Keratinocyte (primary cell): Measurements from ENCODE around the gene PDZRN3. TPM values are rescaled to one million over a fixed set of nuclear protein-coding genes. Genes with fewer than 3 reads are reported as not detected.

ENCODE experiments used
- DNase-seq: peaks from one replicate; pipeline ENCODE4 v3.0.0-alpha.2; 2011; ENCODE audit warnings: low read depth, missing footprints, low spot score
- FAIRE-seq: peaks from 2 replicates; lab custom pipeline; 2011; peaks lifted over from hg19 to GRCh38; lab: Jason Lieb, UNC
- H2AFZ ChIP-seq: 2 replicates; pipeline ENCODE4 v1.6.0; 2012; ENCODE audit warnings: low read length, control low read depth, inconsistent platforms; ENCODE audit not compliant: control insufficient read depth
- H3K27ac ChIP-seq: 2 replicates; pipeline ENCODE4 v1.5.1; 2011; ENCODE audit warnings: low read length; ENCODE audit not compliant: control insufficient read depth, insufficient read depth
- H3K27me3 ChIP-seq: 3 replicates; pipeline ENCODE4 v1.6.0; 2011; ENCODE audit warnings: low read length; ENCODE audit not compliant: control insufficient read depth, insufficient read depth; ENCODE audit errors: extremely low read depth
- H3K36me3 ChIP-seq, 2 experiments: 2 replicates in 1 of 2; 3 replicates in 1 of 2; pipeline ENCODE4 v1.5.1; 2011; ENCODE audit warnings: low read length in 2 of 2, mild to moderate bottlenecking in 1 of 2; ENCODE audit not compliant: control insufficient read depth in 2 of 2, insufficient read depth in 2 of 2; ENCODE audit errors: extremely low read depth in 1 of 2
- H3K4me1 ChIP-seq: 3 replicates; pipeline ENCODE4 v1.5.1; 2011; ENCODE audit warnings: low read length; ENCODE audit not compliant: control insufficient read depth, insufficient read depth; ENCODE audit errors: extremely low read depth
- H3K4me2 ChIP-seq: 3 replicates; pipeline ENCODE4 v1.6.0; 2011; ENCODE audit warnings: low read depth, low read length; ENCODE audit not compliant: control insufficient read depth, insufficient read depth; ENCODE audit errors: extremely low read depth
- H3K4me3 ChIP-seq, 3 experiments: fragments of 200-600 bp in 1 of 3; sonication (generic) in 1 of 3; 2 replicates in 2 of 3; 3 replicates in 1 of 3; pipeline ENCODE4 v1.5.1; 2011 to 2016; ENCODE audit warnings: low read length in 3 of 3, mild to moderate bottlenecking in 3 of 3, control low read depth in 2 of 3, inconsistent platforms in 1 of 3, low read depth in 1 of 3, mixed read lengths in 1 of 3, mixed run types in 1 of 3, moderate library complexity in 1 of 3; ENCODE audit not compliant: control insufficient read depth in 2 of 3, insufficient read depth in 2 of 3; ENCODE audit errors: extremely low read depth in 1 of 3
- H3K79me2 ChIP-seq: 2 replicates; pipeline ENCODE4 v1.6.0; 2012; ENCODE audit warnings: low read length; ENCODE audit not compliant: control insufficient read depth, insufficient read depth
- H3K9ac ChIP-seq: 3 replicates; pipeline ENCODE4 v1.6.0; 2011; ENCODE audit warnings: low read length; ENCODE audit not compliant: control insufficient read depth, insufficient read depth; ENCODE audit errors: extremely low read depth
- H3K9me1 ChIP-seq: 3 replicates; pipeline ENCODE4 v1.6.0; 2011; ENCODE audit warnings: low read length; ENCODE audit not compliant: control insufficient read depth, insufficient read depth; ENCODE audit errors: extremely low read depth
- H3K9me3 ChIP-seq: 2 replicates; pipeline ENCODE4 v1.5.1; 2012; ENCODE audit warnings: low read depth, low read length; ENCODE audit not compliant: control insufficient read depth
- H4K20me1 ChIP-seq: 3 replicates; pipeline ENCODE4 v1.6.0; 2011; ENCODE audit warnings: low read length; ENCODE audit not compliant: control insufficient read depth, insufficient read depth; ENCODE audit errors: extremely low read depth
- CTCF ChIP-seq, 3 experiments: IDR thresholded peaks in 1 of 3; conservative IDR thresholded peaks in 1 of 3; optimal IDR thresholded peaks in 1 of 3; 2 replicates in 2 of 3; 3 replicates in 1 of 3; pipeline versions ENCODE3 to v1.5.1; 2011; ENCODE audit warnings: low read length in 3 of 3, mild to moderate bottlenecking in 3 of 3, moderate library complexity in 2 of 3, control low read depth in 1 of 3, inconsistent platforms in 1 of 3; ENCODE audit not compliant: insufficient read depth in 2 of 3; ENCODE audit errors: extremely low read depth in 1 of 3
- EZH2 ChIP-seq: IDR thresholded peaks from one replicate; pipeline ENCODE4 v1.6.1; 2012; ENCODE audit warnings: inconsistent platforms, mild to moderate bottlenecking, low read length, moderate library complexity
- dilution Hi-C: fragments of 300-500 bp; cut with MboI; formaldehyde crosslinking; loops from one replicate; pipeline ENCODE4 v1.7.0; 2020; ENCODE audit warnings: low sequenced_read_pairs; ENCODE audit not compliant: extremely low pct_ligation_motif_present
- polyA plus RNA-seq, 5 experiments: library from polyadenylated mRNA; depleted of rRNA in 3 of 5; stranded (reverse) in 3 of 5; stranded (forward) in 1 of 5; unstranded in 1 of 5; fragments of >200 nt; gene quantifications; 1 replicate in 1 of 5; 2 replicates in 3 of 5; 3 replicates in 1 of 5; pipeline versions ENCODE4 v1.2.1 to v1.2.3, GENCODE V29; 2011 to 2012; ENCODE audit warnings: missing spikeins in 2 of 5, low read depth in 1 of 5, low replicate concordance in 1 of 5

PDZRN3 gene
- polyA plus RNA-seq, 1 donor (not counting 4 experiments of a cell fraction or from before 2014, with no cell fraction given) = not detected

- FAIRE-seq (no peak), DNase-seq (no peak)
- Histone ChIP-seq H3K9me3 (no peaks in the 10 kb centered on the region), H3K27ac (no peak overlapping the region), H3K27me3 (no peaks in the 10 kb centered on the region), H2AFZ (no peak overlapping the region), H3K79me2 (no peaks in the 10 kb centered on the region), H4K20me1 (no peaks in the 10 kb centered on the region), H3K4me3 (no peak overlapping the region), H3K4me2 (no peak overlapping the region), H3K4me1 (no peaks in the 10 kb centered on the region), H3K36me3 (no peaks in the 10 kb centered on the region), H3K9me1 (no peaks in the 10 kb centered on the region), H3K9ac (no peak overlapping the region)
- dilution Hi-C loops = no loop called here
- no peak for TF ChIP-seq CTCF (optimal IDR thresholded peaks at IDR 0.05 in 1 of 3, IDR thresholded peaks at IDR 0.05 in 1 of 3, conservative IDR thresholded peaks at IDR 0.05 in 1 of 3; ENCODE audit: extremely low read depth in 1 of 3, insufficient read depth in 2 of 3, low read length in 3 of 3)
- TF ChIP-seq EZH2 = no peak
Observed at GRCh38 chr3:73667889-73668288, 43.1 kb upstream of the PDZRN3 start.

- H3K27me3 ChIP-seq = no peaks in the 10 kb centered on the region
- H3K9me3 ChIP-seq = no peaks in the 10 kb centered on the region
- H3K36me3 ChIP-seq = no peaks in the 10 kb centered on the region
- H3K4me3 ChIP-seq = no peak overlapping the region
- no peak overlapping the region for H3K9ac ChIP-seq
- H3K4me1 ChIP-seq = no peaks in the 10 kb centered on the region
- dilution Hi-C loops = no loop called here
- H3K4me2 ChIP-seq = no peak overlapping the region
- DNase-seq = no peak
- no peak for FAIRE-seq
- H4K20me1 ChIP-seq = no peaks in the 10 kb centered on the region
- H2AFZ ChIP-seq = no peak overlapping the region
- no peaks in the 10 kb centered on the region for H3K9me1 ChIP-seq
- TF ChIP-seq EZH2 (no peak), CTCF (optimal IDR thresholded peaks at IDR 0.05 in 1 of 3, IDR thresholded peaks at IDR 0.05 in 1 of 3, conservative IDR thresholded peaks at IDR 0.05 in 1 of 3; ENCODE audit: extremely low read depth in 1 of 3, insufficient read depth in 2 of 3, low read length in 3 of 3) (no peak)
- no peaks in the 10 kb centered on the region for H3K79me2 ChIP-seq
- no peak overlapping the region for H3K27ac ChIP-seq
Observed at GRCh38 chr3:73665286-73665685, 40.5 kb upstream of the PDZRN3 start.
